HG03439 (cell line): ENCODE results near the gene FHIT.
"Not testable (repeated sequence)": the region's sequence is repeated elsewhere in the genome, so short reads cannot be mapped to it uniquely, and the experiment has no call there.

ENCODE experiments used
- ATAC-seq: cut with Tn5 transposase; IDR thresholded peaks from one replicate; pipeline ENCODE4 v1.9.1; 2021; ENCODE audit warnings: mild to moderate bottlenecking, moderate library complexity; ENCODE audit not compliant: unreplicated experiment

The FHIT gene

DNA sequence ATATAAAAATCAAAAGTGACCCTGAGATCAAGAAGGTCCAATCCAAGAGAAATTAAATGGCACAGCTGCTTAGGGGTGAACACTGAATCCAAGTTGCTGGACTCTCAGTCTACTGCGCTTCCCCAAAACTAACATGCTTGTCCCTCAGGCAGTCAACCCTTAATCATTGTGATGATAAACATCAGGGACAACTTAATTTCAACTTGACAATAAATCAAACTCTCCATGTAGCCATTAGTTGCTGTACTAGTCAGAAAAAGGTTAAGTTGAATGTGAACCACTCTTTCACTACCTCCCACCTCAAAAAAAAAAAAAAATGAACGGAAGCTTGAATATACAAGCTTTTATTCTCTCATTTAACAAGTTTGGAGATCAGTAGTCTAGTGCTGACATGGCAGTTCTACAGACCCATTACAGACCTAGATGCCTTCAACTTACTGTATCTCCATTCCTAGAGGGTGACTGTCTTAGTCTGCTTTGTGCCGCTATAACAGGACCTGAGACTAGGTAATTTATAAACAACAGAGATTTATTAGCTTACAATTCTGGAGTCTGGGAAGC lies 185.7 kb downstream of the FHIT start:
- no peak for ATAC-seq

- ATAC-seq: no peak
Measured at GRCh38 chr3:61061092-61061723, 190.0 kb downstream of the FHIT start.

- no peak for ATAC-seq
Measured at GRCh38 chr3:61060411-61060861, 190.8 kb downstream of the FHIT start.

- ATAC-seq: no peak
Measured at GRCh38 chr3:61058836-61059235, 192.4 kb downstream of the FHIT start.

DNA sequence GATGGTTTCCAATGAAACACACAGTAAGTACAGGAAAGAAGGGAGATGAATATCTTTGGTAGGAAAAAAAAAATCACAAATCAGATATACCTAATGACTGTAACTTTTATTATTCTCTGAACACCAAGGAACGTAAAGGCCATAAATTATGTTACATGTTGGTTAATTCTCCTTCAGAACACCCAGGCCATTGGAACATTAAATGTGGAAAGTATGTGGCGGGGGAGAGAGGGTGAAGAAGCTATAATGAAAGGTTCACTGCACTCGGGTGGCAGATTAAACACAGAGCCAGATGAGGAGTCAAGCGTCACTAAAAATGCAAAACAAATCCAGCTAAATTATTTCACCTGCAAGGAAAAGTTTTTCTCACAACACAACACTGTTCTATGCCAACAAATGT lies 193.8 kb downstream of the FHIT start:
- no peak for ATAC-seq

GRCh38 chr3:61055447-61055846 lies 195.8 kb downstream of the FHIT start:
- ATAC-seq: no peak

GRCh38 chr3:61053781-61054496 lies 197.3 kb downstream of the FHIT start:
- ATAC-seq: no peak

- no peak for ATAC-seq
Measured at GRCh38 chr3:61052851-61053250, 198.4 kb downstream of the FHIT start.

DNA sequence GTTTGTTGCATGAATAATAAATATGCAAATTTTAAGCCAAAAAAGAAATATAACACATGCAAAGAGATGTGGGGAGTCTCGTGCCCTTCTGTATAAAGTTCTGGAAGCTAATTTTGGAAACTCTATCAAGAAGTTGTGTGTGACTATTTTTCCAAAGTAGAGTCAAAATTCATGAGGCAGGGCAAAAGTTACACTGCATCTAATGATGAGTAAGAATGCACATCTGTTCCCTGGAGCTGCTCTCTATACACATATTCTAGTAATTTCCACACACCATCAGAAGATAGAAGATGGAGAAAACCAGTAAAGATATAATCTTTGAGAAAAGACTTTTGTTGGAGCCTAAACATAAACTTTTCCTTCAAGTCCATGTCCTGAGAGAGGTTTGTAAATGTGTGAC lies 199.6 kb downstream of the FHIT start:
- no peak for ATAC-seq

- ATAC-seq: not testable (repeated sequence)
Measured at GRCh38 chr3:61045169-61045568, 206.1 kb downstream of the FHIT start.

DNA sequence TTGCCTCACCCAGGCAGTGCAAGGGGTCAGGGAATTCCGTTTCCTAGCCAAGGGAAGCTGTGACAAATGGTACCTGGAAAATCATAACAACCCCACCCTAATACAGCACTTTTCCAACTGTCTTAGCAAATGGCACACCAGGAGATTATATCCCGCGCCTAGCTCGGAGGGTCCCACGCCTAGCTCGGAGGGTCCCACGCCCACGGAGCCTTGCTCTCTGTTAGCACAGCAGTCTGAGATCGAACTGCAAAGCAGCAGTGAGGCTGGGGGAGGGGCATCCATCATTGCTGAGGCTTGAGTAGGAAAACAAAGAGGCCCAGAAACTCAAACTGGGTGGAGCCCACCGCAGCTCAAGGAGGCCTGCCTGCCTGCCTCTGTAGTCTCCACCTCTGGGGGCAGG lies 208.1 kb downstream of the FHIT start:
- no peak for ATAC-seq

DNA sequence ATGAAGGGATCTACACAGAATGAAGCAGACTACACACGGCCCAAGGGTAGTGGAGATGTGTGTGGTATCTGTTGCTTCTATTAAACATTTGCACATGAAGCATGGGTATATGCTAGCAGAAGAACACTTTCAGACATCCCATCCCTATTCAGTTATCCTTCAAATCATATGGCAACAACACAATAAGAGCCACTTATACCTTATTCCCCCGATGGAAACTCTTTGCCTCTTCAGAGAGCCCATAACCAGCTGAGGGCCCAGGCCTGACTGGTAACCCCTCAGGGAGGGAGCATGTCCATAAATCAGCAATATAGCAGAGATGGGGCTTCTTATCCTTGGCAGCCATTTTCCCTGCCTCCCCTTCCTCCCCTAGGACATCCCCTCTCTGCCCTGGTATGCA lies 210.6 kb downstream of the FHIT start:
- ATAC-seq: no peak

DNA sequence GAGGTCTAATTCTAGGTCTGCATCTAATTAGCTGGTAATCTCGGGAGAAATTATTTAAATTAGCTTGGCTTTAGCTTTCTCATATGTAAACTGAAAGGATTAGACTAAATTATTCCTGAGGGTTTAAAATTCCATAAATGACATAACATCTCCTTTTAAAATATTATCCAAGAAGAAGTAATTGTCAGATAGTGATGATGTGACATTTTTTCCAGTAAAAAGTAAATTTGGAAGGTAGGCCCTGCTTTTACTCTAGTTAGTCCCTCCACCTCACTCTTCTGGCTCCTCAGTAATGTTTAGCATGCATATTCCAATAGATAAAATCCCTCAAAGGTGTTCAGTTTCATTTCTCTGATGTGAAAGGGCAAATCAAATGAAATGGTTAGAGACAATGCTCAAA lies 215.7 kb downstream of the FHIT start:
- no peak for ATAC-seq

DNA sequence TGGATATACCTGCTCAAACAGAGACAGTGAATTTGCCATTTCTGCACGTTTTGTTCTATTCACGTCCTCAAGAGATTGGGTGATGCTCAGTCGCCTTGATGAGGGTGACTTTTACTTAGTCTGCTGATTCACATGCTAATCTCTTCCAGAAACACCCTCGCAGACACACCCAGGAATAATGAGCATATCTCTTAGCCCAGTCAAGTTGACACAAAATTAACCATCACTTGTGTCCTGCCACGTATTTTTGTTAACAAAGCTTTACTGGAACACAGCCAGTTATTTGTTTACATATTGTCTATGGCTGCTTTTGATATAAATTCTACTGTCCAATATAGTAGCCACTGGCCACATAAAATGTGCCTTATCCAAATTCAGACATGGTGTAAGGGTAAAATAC lies 218.3 kb downstream of the FHIT start:
- no peak for ATAC-seq

DNA sequence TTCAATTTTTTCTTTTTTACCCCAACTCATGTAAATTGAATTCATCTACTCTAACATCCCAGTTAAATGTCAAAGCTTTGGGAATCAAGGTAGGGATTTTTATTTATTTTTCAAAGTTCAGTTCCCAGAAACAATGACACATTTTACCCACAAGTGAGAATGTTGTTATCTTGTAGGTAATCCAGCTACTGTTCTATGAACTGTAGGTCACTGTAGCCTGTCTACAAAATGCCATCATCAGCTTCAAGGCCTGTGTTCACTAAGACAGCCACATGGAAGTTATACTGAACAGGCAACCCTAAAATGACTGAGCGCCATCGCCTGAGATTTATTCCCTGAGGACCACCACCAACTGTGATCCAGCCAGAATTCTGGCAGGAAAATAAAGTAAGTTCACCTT lies 219.7 kb downstream of the FHIT start:
- ATAC-seq: no peak

DNA sequence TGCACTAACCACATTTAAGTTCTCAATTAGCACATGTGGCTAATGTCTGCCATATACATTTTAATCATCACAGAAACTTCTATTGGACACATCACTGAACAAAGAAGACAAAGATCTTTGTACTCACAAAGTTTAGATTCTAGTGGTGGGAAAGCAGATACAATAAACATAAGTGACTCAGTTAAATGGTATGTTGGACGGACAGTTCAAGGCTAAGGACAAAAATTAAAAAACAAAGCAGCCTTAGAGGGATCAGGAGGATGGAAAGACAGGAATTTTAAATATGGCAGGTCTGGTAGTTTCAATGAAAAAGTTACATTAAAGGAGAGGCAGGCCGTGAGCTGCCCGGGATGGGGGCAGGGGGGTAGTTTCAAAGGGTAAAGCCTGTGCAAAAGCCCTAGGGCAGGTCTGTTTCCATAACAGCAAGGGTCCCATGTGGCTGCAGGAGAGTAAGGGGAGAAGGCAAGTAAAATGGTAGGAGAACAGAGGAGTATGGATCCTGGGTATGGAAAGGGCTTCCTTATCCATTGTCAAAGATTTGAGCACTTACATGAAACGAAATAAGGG lies 220.7 kb downstream of the FHIT start:
- ATAC-seq: no peak

- no peak for ATAC-seq
Measured at GRCh38 chr3:61029194-61029593, 222.1 kb downstream of the FHIT start.

DNA sequence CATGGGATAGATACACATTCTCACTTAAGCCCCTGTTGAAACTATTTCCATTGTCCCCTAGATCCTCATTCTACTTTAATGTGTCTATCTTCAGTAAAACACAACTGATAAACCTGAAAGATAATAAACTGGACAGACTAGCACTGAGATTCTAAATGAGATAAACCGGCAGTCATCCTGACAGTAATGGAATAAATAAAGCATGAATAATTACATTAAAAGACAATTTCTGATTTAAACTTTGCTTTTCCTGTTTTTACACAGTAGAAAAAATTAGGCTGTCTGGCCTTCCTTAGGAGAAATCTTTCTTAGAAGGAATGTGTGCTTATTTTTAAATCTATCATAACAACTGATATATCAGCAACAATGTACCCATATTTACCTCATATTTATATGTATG lies 232.4 kb downstream of the FHIT start:
- no peak for ATAC-seq

- not testable (repeated sequence) for ATAC-seq
Measured at GRCh38 chr3:61017028-61017427, 234.2 kb downstream of the FHIT start.

GRCh38 chr3:61015859-61016258 lies 235.4 kb downstream of the FHIT start:
- ATAC-seq: no peak

DNA sequence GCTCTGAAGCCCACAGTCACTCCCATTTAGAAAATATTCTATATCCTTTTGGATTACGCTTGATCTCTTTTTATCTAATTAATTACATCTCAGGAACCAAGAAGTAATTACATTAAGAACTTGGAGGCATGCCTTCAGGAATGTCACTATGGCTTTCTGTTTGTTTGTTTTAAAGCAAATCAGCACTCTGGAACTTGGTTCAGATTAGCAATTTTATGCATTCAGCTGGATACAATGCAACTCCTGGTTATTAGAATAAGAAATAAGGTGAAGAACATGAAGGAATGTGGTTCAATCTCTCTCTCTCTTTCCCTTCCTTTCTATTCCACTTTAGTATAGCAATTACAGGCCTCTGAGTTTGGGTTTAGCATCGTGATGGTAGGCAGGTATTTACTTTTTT lies 235.8 kb downstream of the FHIT start:
- no peak for ATAC-seq

GRCh38 chr3:61008998-61009380 lies 242.3 kb downstream of the FHIT start:
- ATAC-seq: no peak
